Peyer's patch (tissue), 4 donors: Measurements from ENCODE around the gene ST7.

ENCODE experiments used
- CTCF ChIP-seq, 6 experiments: fragments of 450-650 bp in 4 of 6; fragments of 200-600 bp in 2 of 6; sonication (generic) in 1 of 6; IDR thresholded peaks; one replicate each; pipeline ENCODE4 v1.5.1; 2017 to 2019; ENCODE audit warnings: antibody characterized with exemption in 6 of 6, mild to moderate bottlenecking in 3 of 6, moderate library complexity in 1 of 6
- POLR2A ChIP-seq, 2 donors: fragments of 450-650 bp; IDR thresholded peaks; one replicate each; pipeline ENCODE4 v1.5.1; 2017; ENCODE audit warnings: antibody characterized with exemption in 2 of 2, mild to moderate bottlenecking in 2 of 2, moderate library complexity in 2 of 2

GRCh38 chr7:117011419-117012260, 58.3 kb downstream of the ST7 start:
- TF ChIP-seq CTCF (IDR thresholded peaks at IDR 0.05): no peak
- no peak for TF ChIP-seq POLR2A (IDR thresholded peaks at IDR 0.05)
